ENCODE data around the gene OTUD5.
A peak's percentile ranks its signal among the peaks of the same experiment; 100 is the strongest.

Gene OTUD5

DNA sequence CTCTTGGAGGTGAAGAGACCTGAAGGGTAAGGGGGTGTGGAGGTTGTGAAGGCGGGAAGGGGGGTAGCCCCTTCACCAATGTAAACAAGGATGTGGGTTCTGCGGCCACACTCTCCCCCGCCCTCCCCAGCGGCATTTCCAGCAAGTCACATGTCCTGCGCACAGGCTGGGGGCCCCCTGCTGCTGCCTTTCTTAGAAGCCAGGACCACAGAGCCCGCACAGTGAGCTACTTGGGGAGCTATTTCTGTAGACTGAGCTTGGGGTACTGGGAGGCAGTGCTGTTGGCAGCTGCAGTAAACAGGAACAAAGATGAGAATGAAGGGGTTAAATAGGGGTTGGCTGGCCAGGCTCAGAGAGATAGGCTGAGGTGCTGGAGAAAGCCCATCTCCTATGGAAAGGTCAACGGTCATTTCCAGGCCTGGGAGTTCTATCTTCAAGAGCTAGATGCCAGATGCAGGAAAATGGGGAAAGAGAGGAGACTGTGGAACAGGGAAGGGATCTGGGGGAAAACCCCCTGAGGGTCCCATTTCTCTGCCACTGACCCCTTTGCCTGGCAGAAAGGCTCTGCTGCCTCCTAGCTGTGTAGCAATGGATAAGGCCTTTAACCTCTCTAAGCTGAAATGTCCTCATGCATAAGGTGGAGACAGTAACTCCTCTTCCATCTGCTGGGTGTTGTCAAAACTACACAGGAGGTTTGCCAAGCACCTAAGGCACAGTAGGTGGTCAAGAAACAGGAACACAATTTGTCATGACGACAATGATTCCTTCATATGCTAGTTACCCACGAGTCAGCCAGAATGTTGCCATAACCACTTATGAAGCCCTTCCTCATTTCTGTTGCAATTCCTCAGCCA is 20.1 kb downstream of the OTUD5 start:
- peak; percentile 86 for DNase-seq (ENCODE audit: low read depth)

DNA sequence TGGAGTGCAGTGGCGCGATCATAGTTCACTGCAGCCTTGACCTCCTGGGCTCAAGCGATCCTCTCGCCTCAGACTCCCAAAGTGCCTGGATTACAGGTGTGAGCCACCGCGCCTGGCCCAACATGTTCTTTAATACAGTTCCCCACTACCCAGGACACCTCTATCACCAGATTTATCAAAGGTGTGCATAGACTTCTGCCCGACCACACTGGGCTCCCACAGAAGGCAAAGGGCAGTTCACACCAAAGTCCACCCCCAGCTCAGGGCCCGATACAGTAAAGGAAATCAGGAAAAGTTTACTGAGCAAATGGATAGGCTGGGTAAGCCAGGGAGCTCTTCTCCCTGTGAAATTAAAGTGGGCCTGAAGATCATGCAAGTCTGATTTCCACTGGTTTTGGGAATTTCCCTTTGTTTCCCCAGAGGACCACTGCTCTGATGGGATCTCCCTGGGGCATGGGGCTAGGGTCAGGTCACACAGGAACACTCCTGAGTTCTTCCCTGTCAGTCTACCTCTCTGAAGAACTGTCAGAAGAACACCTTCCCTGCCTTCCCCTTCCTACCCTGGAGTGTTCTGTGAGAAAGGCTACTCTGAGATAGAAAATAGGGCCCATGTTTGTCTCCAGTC is 20.9 kb downstream of the OTUD5 start:
- DNase-seq (ENCODE audit: low read depth) = no peak

DNA sequence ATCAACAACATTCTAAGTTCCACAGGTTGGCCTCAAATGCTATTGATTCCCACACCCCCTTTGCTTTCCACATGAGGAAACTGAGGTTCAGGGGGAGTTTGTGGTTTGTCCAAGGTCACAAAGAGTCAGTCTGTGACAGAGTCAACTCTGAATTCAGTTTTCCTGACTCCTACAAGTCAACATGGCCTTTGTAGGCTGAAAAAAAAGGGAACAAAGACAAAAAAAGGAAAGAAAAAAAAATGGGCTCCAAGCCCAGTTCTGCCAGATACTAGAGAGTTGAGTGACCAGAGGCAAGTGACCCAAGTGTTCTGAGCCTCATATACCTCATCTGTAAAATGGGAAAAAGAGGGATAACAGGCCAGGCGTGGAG is 22.1 kb downstream of the OTUD5 start:
- DNase-seq (ENCODE audit: low read depth) = no peak

DNA sequence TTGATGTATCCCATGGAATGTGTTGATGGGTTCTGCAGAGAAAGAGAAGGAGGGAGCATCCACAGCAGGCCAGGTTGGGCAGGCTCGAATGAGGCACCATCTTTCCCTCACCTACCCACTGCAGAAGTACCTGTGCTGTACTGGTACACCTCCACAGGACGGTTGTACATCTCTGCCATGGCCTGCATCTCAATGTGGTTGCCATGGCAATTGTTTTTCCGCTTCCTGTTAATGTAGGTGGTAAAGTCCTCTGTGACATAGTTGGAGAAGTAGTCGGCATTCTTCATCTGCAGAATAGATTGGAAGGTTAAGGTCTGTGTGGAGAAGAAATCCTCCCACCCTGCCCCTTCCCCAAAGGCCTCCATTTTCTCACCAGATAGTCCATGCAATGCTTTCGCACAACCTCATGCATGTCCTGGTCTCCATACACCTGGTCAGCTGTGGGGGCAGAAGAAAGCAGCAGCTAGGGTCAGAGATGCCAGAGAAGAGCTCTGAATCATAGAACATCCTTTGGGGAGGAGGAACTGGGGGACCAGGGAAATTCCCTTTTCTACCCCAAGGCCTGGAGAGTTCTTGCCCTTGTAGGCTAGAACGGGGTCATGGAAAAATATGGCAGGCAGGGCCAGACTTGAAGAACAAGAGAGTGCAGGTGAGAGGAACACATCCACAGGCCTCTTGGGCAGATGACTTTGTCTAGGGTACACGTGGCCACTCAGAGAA is 22.7 kb downstream of the OTUD5 start:
- peak; percentile 49 for DNase-seq (ENCODE audit: low read depth)

DNA sequence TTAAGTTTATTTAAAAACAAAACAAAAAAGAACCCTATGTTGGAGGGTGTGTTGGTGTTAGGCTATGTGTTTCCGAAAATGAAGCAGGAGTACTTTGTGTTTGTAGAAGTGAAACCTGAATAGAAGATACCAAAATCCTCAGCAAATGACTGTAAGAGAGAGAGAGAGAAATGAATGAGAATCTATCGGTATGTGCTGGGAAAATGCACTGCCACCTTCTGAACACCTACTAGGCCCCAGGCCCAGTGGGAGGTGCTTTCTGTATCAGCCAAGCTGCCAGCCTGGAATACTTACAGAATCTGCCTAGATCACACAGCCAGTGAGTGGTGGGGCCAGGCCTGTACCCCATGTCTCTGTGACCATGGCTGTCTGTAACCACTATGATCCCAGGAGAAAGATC is 23.6 kb downstream of the OTUD5 start:
- no peak for DNase-seq (ENCODE audit: low read depth)

DNA sequence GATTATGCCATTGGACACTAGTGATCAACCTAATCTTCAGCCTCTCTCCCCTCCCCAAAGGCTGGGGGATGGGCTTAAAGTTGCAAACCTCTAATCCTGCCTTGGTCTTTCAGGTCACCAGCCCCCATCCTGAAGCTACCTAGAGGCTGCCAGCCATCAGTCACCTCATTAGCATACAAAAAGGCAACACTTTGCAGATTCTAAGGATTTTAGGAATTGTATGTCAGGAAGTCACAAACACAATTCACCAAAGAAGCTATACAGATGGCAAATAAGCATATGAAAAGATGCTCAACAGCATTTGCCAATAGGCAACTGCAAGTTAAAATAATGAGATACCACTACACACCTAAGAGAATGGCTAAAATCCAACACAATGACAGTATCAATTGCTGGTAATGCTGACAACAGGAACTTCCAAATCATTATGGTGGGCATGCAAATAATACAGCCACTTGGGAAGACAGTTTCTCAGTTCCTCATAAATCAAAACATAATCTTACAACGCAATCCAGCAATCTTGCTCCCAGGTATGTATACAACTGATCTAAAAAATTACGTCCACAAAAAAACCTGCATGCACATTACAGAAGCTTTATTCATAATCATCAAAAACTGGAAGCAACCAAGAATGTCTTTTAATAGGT is 29.5 kb downstream of the OTUD5 start:
- no peak for DNase-seq (ENCODE audit: low read depth)

DNA sequence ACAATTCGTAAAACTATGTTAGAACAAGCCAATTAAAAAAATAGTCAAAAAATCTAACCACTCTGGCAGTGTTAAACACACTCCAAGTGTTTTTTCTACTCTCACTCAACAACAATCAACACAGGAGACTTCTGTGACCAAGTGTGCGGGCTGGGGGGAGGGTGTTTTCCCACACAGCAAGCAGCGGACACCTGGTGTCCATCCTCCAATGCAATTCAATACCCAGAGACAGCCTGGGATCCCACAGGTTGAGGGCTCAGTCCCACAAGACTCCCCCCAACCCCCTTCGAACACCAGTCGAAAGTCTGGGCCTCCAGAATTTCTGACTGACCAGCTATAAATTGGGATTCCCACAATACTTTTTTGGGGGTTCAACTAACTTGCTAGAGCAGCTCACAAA is 30.3 kb downstream of the OTUD5 start:
- no peak for DNase-seq (ENCODE audit: low read depth)

DNA sequence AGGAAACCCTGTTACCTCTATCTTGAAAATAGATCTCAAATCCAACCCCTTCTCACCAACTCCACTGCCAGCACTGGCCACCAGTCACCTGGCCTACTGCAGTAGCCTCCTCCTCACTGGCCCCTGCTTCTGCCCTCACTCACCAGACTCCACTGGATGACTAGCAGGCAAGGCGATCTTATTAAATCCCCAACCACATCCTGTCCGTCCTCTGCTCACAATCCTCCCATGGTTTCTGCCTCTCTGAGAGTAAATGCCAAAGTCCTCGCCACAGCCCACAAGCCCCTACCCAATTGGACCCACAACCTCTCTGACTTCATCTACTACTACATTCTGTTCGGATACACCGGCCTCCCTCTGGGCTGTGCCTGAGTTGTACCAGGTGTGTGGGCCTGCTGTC is 33.1 kb downstream of the OTUD5 start:
- no peak for DNase-seq (ENCODE audit: low read depth)

DNA sequence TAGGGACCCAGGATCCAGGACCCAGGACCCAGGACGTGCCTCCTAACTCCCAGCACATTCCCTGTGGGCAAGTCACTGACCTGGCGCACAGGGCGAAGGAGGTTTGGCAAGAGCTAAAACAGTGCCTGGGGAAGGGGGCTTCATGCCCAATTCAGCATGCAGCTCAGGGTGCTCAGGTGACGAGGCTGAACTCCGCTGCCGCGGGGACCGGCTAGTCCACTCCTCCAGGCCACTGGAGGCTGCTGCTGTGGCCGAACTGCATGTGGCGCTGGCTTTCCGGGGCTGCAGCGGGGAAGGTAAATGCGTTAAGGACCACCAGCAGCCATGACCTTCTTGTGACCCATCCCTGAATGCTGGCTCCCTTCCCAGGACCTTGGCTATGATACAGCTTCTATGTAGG is 33.6 kb downstream of the OTUD5 start:
- DNase-seq (ENCODE audit: low read depth) = no peak

DNA sequence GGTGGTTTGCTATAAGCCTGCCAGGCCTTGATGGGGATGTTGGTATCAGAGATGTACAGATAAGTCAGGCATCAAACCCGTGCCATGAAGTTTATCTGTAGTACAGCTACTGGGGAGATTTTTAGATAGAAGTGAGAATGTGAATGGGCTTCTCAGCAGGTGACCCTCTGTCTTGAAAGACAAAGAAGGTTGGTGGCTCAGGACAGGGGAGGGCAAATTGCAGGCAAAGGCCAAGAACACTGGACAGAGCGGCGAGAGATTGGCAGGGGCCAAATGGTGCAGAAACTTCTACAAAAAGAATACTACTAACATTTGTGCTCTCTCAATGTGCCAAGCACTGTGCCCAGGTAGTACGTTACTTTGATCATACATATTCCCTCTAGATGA is 36.7 kb downstream of the OTUD5 start:
- no peak for DNase-seq (ENCODE audit: low read depth)

DNA sequence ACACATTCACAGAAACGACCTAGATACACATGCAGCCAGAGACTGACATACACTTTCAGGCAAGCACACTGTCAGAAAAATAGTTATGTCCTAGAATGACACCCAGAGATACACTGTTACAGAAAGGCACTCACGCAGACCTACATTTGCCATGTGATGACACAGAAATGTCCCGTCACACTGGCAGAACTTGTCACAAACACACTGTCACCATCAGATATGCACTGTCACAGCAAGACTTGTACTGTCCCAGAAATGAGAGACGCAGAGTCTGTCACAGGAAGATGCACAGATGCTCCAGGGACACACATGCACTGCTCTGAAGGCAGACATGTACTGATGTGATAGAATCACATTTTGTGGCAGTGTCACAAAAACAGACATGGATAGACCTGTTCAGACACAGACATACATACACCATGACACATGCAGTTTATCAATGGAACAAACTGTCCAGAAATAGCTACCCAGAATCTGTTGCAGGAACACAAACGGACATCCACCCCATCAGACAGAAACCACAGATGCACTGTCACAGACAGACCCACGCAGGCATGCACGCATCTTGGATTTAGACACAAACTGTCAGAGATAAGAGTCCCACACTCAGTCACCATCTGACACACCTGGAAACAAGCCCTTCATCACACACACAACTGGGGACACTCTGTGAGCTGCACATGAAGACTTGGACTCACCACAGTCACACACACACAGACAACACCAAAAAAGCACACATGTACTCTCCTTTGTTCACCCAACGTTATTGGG is 37.3 kb downstream of the OTUD5 start:
- no peak for DNase-seq (ENCODE audit: low read depth)

DNA sequence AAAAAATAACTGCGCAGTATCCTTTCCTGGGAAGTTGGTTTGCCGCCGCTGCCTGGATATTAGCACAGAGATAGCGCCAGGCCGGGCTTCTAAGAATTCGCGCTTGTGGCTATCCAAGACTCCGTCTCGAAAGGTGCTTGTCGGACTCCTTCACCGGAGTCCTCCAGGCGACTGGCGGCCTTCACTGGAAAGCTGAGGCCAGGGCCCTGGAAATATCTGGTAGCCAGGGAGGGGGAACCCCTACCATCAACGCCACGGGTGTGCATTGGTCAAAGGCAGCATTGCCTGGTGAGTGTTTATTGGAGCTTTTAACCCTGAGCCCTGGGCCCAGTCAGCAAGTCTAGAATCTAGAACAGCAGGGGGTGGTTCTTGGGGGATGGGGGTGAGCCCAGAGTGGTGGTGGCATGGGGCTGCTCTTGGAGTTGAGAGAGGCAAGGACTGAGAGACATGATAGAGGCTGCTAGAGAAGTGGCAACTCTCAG is 38.0 kb downstream of the OTUD5 start:
- no peak for DNase-seq (ENCODE audit: low read depth)

DNA sequence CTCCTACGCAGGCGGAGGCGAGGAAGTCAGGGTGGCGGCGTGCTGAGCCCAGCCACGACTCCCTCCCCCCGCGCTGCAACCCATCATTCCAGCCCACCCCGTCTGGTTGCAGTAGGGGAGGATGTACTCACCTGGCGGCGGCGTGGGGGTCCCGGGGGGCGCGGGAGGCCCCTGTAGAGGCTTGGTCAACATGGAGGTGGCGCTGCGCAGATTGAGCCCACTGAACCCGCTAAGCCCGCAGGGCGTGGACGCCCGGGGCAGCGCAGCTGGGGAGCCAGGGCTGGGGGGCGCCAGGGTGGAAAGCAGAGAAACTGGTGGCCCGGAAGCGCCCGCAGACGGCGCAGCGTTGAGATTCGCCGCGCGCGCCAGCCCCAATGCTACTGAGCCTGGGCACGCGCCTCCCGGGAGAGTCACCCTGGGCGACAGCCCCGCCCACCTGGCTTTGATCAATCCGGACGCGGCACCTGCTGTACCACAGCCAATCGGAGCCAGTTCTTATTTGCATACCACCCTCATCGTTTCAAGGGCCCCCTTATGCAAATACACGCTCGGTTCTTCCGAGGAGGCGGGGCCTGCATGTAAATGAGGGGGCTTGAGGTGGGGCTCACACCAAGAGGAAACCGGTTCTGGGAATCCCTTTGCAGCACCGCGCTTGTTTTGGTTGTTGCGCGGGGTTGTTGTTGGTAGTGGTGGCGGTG is 38.6 kb downstream of the OTUD5 start, which contains the start of gene PIM2:
TSS of gene PIM2 (minus strand) at position 382 of the 698 bp plus-strand sequence. CDS start at position 192, 190 bp downstream.
- peak; percentile 88 for DNase-seq (ENCODE audit: low read depth)

DNA sequence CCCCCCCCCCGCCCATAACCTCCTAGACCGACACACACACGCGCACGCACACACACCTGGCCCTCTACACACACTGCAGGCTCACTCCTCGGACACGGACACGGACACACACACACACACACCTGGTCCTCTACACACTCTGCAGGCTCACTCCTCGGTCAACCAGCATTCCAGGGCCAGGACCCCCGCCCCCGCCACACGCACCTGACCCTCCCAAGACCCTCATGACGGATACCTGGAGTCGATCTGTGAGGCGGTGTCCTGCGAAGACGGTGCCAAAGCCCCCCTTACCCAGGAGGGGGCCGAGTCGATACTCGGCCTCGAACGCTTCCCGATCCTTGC is 39.1 kb downstream of the OTUD5 start:
- no peak for DNase-seq (ENCODE audit: low read depth)

DNA sequence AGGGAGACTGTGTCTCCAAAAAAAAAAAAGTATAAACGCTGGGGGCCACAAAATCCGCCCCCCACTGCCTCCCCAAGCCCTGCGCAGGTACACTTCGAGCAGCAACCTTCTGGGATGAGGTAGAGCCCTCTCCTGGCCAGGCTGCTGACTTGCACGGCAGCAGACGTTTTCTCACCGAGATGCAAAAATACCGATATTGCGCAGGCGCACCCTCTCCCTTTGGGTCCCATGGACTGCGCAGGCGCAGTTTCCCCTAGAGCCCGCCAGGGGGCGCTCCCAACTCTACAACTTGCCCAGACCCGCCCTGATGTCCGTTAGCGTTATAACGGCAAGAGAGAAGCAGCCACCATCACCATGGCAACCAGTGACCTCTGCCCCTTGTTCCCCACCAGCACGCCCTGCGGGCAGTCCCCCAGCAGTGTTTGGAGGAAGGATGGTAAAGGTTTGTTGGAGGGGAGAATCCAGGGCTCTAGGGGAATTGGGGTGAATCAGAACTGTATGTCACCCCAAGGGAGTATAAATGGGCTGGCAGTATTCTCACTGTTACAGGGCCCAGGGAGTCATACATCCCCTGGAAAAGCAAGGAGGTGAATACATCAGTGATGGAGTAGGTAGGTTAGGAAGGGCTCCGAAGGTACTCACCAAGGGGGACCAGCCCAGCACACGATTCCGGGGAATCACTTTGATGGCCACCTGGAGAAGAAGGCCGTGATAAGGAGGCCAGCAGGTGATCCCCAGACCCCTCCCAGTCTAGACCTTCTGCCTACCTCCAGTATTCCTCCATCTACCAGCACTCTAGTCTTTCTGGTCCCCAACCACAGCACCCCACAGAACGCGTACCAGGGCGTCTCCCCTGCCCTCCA is 40.0 kb downstream of the OTUD5 start:
- DNase-seq (ENCODE audit: low read depth) = peak; percentile 79

DNA sequence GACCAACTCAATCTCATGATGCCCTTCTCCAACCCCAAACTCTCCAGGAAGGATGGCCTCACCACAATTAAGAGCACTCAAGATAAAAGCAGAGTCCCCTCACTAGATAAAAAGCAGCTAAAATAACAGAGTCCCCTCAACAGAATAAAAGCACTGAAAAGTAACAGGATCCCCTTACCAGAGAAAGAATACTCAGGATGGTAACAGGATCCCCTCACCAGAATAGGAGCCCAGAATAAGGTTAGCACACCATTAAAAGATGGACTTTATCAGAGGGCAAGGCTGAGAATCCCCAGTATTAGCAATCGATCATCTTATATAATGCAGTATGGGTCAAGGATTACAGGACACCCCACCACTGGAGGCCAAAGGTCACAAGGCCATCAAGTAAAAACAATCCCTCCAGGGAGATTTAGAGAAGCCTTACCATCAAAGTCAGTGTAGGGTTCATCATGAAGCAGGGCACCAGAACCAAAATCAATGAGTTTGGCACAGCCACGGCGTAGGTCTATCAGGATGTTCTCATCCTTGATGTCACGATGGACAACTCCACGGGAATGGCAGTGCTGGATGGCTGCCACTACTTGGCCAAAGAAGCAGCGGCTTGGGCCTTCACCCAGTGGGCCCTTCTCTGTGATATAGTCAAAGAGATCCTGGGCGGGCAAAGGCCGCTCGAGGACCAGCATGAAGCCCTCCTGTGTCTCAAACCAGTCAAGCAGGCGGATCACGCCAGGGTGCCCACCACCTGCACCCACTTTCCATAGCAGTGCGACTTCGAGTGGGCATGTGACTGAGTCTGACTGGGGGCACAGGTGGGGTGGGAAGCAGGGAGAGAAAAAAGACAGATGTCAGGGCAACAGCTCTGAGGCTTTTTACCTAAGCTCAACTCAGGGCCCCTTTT is 42.6 kb downstream of the OTUD5 start:
- no peak for DNase-seq (ENCODE audit: low read depth)

DNA sequence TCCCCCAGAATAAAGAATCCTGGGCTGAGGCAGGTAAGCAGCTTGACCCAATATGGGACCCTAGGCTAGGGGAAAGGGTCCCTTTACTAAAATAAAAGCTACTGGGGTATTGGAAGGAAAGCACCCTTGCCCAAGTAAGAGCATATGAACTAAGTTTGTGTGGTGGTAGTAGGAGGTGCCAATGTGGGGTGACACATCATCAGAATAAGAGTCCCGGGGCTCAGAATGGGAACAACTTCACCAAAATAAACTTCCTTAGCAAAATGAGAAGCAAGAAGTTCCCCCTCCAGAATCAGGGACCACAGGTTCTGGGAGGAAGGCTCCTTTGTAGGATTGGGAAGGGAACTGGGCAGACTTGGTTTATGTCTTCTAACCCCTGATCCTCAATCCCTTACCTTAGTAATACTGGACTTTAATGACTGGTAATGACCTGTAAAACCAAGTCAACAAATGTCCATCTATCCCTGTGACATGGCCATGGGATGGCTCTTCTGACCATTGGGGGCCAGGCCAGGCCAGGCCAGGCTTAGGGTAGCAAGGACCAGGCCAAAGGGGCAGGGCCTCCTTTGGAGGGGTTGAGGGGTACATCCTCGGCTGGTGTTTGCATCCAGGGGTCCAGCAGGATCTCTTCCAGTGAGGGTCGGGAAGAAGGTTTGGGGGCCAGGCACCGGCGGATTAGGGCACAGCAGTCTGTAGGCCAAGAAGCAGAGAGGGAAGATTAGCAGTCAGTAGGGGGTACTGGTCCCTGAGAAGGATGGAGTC is 43.6 kb downstream of the OTUD5 start:
- no peak for DNase-seq (ENCODE audit: low read depth)
